Lung (tissue), 12 donors: ENCODE data around the gene PPIB. TPM values are rescaled to one million over a fixed set of nuclear protein-coding genes. Genes with fewer than 3 reads are reported as not detected.
"Not testable (repeated sequence)": the region's sequence is repeated elsewhere in the genome, so short reads cannot be mapped to it uniquely, and the experiment has no call there.

Experiments
- ATAC-seq: fragments of 200-7000 bp; cut with Tn5 transposase; one replicate; pipeline ENCODE4 v1.9.1; 2020; ENCODE audit warnings: moderate number of reproducible peaks; ENCODE audit not compliant: insufficient read depth, low FRiP score
- DNase-seq, 3 donors: peaks; one replicate each; pipeline ENCODE4 v3.0.0-alpha.2; 2013 to 2017
- H3K27ac ChIP-seq, 2 donors: one replicate each; pipeline ENCODE4 v1.5.1; 2013; ENCODE audit warnings: mild to moderate bottlenecking in 2 of 2, moderate library complexity in 2 of 2, control low read depth in 1 of 2, inconsistent platforms in 1 of 2, low read depth in 1 of 2, low read length in 1 of 2
- H3K27me3 ChIP-seq, 3 donors: one replicate each; pipeline ENCODE4 v1.5.1; 2013; ENCODE audit warnings: low read length in 2 of 3; ENCODE audit not compliant: control insufficient read depth in 3 of 3, insufficient read depth in 3 of 3
- H3K36me3 ChIP-seq, 4 donors: one replicate each; pipeline ENCODE4 v1.5.1; 2013; ENCODE audit warnings: low read length in 4 of 4, mild to moderate bottlenecking in 1 of 4, moderate library complexity in 1 of 4; ENCODE audit not compliant: control insufficient read depth in 4 of 4, insufficient read depth in 4 of 4
- H3K4me1 ChIP-seq, 5 donors: one replicate each; pipeline ENCODE4 v1.5.1; 2013; ENCODE audit warnings: low read length in 5 of 5, mild to moderate bottlenecking in 2 of 5, moderate library complexity in 1 of 5; ENCODE audit not compliant: control insufficient read depth in 5 of 5, insufficient read depth in 5 of 5
- H3K4me3 ChIP-seq: one replicate; pipeline ENCODE4 v1.5.1; 2013; ENCODE audit warnings: mild to moderate bottlenecking, control low read depth, moderate library complexity
- H3K9ac ChIP-seq, 2 donors: one replicate each; pipeline ENCODE4 v1.5.1; 2013; ENCODE audit warnings: low read length in 2 of 2, control low read depth in 1 of 2; ENCODE audit not compliant: insufficient read depth in 1 of 2
- H3K9me3 ChIP-seq, 4 donors: one replicate each; pipeline ENCODE4 v1.5.1; 2013; ENCODE audit warnings: low read length in 3 of 4, mild to moderate bottlenecking in 1 of 4, moderate library complexity in 1 of 4; ENCODE audit not compliant: control insufficient read depth in 4 of 4, insufficient read depth in 3 of 4
- CTCF ChIP-seq: IDR thresholded peaks from 2 replicates; pipeline ENCODE4 v1.5.1; 2012; ENCODE audit warnings: mild to moderate bottlenecking; ENCODE audit errors: control extremely low read depth, extremely low read depth
- WGBS, 2 donors: extraction: QIAGEN DNeasy Blood & Tissue Kit; methylation state at CpG; one replicate each; pipeline ENCODE4 v1.1.7; 2013; 5-methylcytosine and 5-hydroxymethylcytosine counted together
- polyA plus RNA-seq, 2 donors: library from polyadenylated mRNA; stranded (reverse); fragments of 200-250 nt; gene quantifications; one replicate each; pipeline ENCODE4 v1.2.1, GENCODE V29; 2013
- total RNA-seq, 2 donors: library from RNA; depleted of rRNA in 1 of 2; stranded (reverse); fragments of >200 nt in 1 of 2; gene quantifications; one replicate each; pipeline ENCODE4 v1.2.1, GENCODE V29; 2014 to 2021
- donor health status: control.
- donor health status: control.
- donor health status: Bipolar disorder and iron deficiency.
- donor health status: healthy.
- donor health status: DM: yes; HTN: yes; CAD: no.

The PPIB gene
- total and polyA plus RNA-seq, 4 donors: 213 to 1,077 (median 851) TPM

- WGBS, 2 donors: 87 to 100% methylated on average over 1 of the region's 1 CpG
- H3K4me3 ChIP-seq: no peak overlapping the region
- H3K9me3 ChIP-seq: peaks cover 0 to 2% (median 0%) of the 10 kb centered on the region in 4 donors
- H3K4me1 ChIP-seq: peaks cover 0 to 4% (median 0%) of the 10 kb centered on the region in 5 donors
- no peak for DNase-seq
- no peaks in the 10 kb centered on the region for H3K27me3 ChIP-seq
- peaks cover 24 to 64% (median 28%) of the 10 kb centered on the region in 4 donors for H3K36me3 ChIP-seq
- no peak for ATAC-seq
- no peak overlapping the region for H3K9ac ChIP-seq
- TF ChIP-seq CTCF: no peak
- H3K27ac ChIP-seq: no peak overlapping the region
These were observed 40.4 kb downstream of the PPIB start for GRCh38 chr15:64122444-64122843.

- no peaks in the 10 kb centered on the region for H3K4me1 ChIP-seq
- no peak overlapping the region for H3K27ac ChIP-seq
- peaks cover 24 to 57% (median 26%) of the 10 kb centered on the region in 4 donors for H3K36me3 ChIP-seq
- no peak overlapping the region for H3K9ac ChIP-seq
- peaks cover 0 to 2% (median 0%) of the 10 kb centered on the region in 4 donors for H3K9me3 ChIP-seq
- DNase-seq (no peak), ATAC-seq (no peak)
- no peak for TF ChIP-seq CTCF
- H3K4me3 ChIP-seq: no peak overlapping the region
- WGBS, 2 donors: 89 to 91% methylated on average over 4 of the region's 4 CpGs
- no peaks in the 10 kb centered on the region for H3K27me3 ChIP-seq
These were observed 41.2 kb downstream of the PPIB start for GRCh38 chr15:64121614-64122013.

- H3K4me3 ChIP-seq, H3K4me1 ChIP-seq, H3K9ac ChIP-seq, DNase-seq, ATAC-seq, H3K27me3 ChIP-seq, H3K27ac ChIP-seq, H3K9me3 ChIP-seq: not testable (repeated sequence)
- WGBS, 2 donors: 97% methylated on average over 2 of the region's 2 CpGs
- peaks cover 24 to 55% (median 28%) of the 10 kb centered on the region in 4 donors for H3K36me3 ChIP-seq
These were observed 42.5 kb downstream of the PPIB start for GRCh38 chr15:64120322-64120721.

GRCh38 chr15:64117759-64118487 lies 44.9 kb downstream of the PPIB start:
- Histone ChIP-seq H3K36me3 (peaks cover 14 to 58% (median 28%) of the 10 kb centered on the region in 4 donors), H3K4me1 (peaks cover 0 to 3% (median 0%) of the 10 kb centered on the region in 5 donors), H3K27ac (no peak overlapping the region), H3K9me3 (no peaks in the 10 kb centered on the region), H3K9ac (no peak overlapping the region), H3K4me3 (no peak overlapping the region), H3K27me3 (no peaks in the 10 kb centered on the region)
- TF ChIP-seq CTCF: no peak
- DNase-seq: peak in 1 of 3 donors; percentile 34
- WGBS, 2 donors: 70 to 86% methylated on average over 5 of the region's 5 CpGs
- peak; percentile 62 for ATAC-seq
